Astrocyte of the cerebellum (primary cell): ENCODE data around the gene CPED1.

Experiments used
- DNase-seq: peaks from one replicate; pipeline ENCODE4 v3.0.0-alpha.2; 2011; ENCODE audit warnings: low read depth
- H3K4me3 ChIP-seq: 2 replicates; pipeline ENCODE4 v1.5.1; 2011; ENCODE audit warnings: mild to moderate bottlenecking, low read depth, low read length, moderate library complexity
- in situ Hi-C: cut with HindIII; loops from 2 replicates; pipeline ENCODE4 v1.10.0; 2017; ENCODE audit warnings: low sequenced_read_pairs
- TF ChIP-seq, protein P1 (sequence below): IDR thresholded peaks from 2 replicates; pipeline ENCODE4 v1.5.1; 2012; ENCODE audit warnings: low read length, low read depth, moderate library complexity, mild to moderate bottlenecking; ENCODE audit errors: missing control alignments

Gene CPED1

DNA sequence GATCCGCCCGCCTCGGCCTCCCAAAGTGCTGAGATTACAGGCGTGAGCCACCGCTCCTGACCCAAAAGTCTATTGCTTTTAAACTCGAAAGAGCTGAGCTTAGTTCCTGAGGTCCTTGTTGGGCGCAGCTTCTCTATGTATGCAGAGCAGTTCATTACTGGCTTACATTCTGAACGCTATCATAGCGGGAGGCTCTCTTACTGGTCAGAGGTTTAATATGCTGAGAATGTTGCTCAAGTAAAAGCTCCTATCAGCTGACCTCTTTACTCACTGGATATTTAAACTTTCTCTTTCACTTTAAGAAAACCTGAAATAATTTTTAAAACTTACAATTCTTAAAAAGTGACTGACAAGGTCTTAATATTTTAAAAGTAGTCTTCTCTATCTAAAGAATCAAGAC is 179.5 kb downstream of the CPED1 start:
- DNase-seq: no peak
- H3K4me3 ChIP-seq: no peak overlapping the region
- TF ChIP-seq, protein P1, sequence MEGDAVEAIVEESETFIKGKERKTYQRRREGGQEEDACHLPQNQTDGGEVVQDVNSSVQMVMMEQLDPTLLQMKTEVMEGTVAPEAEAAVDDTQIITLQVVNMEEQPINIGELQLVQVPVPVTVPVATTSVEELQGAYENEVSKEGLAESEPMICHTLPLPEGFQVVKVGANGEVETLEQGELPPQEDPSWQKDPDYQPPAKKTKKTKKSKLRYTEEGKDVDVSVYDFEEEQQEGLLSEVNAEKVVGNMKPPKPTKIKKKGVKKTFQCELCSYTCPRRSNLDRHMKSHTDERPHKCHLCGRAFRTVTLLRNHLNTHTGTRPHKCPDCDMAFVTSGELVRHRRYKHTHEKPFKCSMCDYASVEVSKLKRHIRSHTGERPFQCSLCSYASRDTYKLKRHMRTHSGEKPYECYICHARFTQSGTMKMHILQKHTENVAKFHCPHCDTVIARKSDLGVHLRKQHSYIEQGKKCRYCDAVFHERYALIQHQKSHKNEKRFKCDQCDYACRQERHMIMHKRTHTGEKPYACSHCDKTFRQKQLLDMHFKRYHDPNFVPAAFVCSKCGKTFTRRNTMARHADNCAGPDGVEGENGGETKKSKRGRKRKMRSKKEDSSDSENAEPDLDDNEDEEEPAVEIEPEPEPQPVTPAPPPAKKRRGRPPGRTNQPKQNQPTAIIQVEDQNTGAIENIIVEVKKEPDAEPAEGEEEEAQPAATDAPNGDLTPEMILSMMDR: no peak
- in situ Hi-C loops: no loop called here

DNA sequence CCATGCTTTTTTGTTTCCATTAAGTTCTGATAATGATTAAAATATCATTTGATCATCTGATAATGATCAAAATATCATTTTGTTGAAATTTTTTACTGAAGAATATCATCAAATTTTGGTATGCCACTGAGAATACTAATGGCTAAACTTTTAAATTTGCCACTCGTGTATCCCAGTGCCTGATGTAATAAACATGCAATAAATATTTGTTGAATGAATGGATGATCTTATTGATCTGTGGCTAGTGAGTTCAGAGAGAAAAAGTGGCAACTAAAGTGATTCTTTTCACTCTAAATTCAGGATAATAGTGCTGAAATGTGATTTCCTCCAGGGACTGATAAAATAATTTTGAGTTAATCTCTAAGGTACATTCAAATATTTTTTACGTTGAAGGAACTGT is 181.0 kb downstream of the CPED1 start:
- TF ChIP-seq, protein P1: no peak
- in situ Hi-C loops: no loop called here
- DNase-seq: no peak
- no peak overlapping the region for H3K4me3 ChIP-seq

DNA sequence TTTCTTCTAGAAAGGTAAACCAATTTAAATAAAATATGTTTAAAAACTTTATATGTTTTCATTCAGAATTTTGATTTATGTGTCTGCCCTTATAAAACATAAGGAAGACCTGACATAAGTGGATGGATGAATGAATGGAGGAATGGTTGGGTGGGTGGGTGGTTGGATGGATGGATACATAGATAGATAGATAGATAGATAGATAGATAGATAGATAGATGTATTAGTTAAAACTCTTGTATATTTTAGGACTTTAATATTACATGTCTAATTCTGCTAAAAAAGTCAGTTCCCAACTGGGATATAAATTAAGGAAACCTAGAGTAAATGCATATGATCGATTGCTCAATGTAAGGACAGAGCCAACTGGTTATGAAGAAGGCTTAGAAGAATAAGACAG is 184.0 kb downstream of the CPED1 start:
- H3K4me3 ChIP-seq: no peak overlapping the region
- TF ChIP-seq, protein P1: no peak
- in situ Hi-C loops: no loop called here
- DNase-seq: no peak

DNA sequence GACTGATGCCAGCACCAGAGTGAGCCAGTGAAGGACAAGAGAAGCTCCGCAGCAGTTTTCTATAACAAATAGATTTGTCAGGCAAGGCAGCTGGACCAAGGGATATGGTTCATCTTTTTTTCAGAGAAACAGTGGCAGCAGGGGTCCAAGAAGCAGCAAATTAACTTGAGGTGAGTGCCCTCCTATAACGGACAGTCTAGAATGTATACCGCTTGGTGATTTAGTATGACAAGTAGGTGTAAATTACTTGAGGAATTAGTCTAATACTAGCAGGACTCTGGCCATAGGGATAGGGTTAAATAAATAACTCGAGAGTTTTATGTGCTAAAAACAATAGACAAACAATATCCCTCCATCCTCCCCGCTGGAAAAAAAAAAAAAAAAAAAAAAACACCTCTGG is 187.3 kb downstream of the CPED1 start:
- TF ChIP-seq, protein P1: no peak
- in situ Hi-C loops: no loop called here
- DNase-seq: no peak
- H3K4me3 ChIP-seq: no peak overlapping the region

DNA sequence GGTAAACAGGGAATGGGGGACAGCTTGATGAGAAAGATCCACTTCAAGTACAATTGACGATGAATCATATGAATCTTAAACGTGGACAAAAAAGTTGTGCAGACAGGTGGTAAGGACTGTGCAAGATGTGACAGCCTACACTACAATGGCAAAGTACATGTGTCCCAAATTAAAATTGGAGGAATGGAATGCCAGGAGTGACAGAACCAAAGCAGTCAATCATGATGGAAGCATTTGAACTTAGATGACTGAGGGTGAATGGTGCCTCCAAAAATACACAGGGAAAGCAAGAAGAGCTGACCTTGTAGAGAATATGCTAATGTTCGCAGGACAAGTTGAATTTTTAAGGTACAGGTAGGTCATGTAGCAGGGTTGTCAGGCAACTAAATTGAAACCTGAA is 189.9 kb downstream of the CPED1 start:
- no peak for DNase-seq
- H3K4me3 ChIP-seq: no peak overlapping the region
- in situ Hi-C loops: no loop called here
- TF ChIP-seq, protein P1: no peak

DNA sequence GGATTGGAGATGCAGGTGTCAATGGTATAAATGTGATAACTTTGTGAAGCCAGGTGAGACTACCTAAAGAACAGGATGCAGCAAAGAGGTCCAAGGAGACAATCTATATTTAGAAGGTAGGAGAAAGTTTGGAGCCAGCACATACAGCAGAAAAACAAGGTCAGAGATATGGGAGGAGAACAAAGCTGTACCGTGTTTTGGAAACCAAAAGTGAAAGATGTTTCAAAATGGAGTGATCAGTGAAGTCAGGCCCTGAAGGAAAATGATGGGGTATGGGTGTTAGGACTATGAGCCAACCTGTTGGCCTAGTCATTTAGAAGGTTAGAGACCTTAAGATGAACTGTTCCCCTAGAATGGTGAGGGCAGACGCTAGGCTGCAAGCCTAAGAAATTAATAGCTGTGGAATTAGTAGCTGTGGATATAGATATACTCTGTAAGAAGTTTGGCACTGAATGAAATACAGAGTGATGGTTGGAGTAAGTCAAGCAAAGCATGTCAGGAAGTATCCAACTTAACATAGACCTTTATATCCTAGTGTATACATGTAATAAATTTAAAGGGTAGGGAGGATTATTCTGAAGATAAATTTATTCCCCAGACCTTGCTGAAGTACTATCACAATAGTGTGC is 190.5 kb downstream of the CPED1 start:
- H3K4me3 ChIP-seq: no peak overlapping the region
- TF ChIP-seq, protein P1: no peak
- in situ Hi-C loops: no loop called here
- no peak for DNase-seq

DNA sequence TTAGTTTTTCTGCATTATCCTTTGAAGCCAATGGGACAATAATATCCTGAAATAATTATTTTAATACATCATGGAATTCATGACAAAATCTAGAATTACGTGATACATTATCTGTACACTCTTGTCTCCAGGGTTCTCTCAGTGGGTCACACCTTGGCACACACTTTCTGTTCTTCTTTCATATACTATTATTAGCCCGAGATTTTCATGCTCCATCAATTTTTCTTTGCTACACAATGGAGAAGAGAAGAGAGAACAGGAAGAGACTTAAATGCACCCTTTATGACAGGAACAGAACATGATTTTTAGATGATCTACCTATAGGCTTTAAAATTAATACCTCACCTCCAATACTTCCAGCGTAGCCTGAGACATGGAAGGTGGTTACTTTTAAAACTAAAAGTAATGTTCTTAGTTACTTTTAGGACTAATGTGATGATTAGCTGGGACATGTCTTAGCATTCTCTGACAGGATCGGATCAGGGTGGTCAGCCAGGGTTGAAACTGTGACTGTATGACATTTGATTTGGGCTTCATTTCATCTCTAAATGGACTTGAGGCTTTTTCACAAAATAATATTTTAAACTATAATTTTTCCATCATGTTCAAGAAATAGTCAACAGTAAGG is 192.0 kb downstream of the CPED1 start:
- in situ Hi-C loops: no loop called here

More for the DNA sequence above, 192.0 kb downstream of the CPED1 start:
- TF ChIP-seq, protein P1: no peak
- H3K4me3 ChIP-seq: no peak overlapping the region
- DNase-seq: no peak
